ENCODE measurements around the gene CRTC3.

CRTC3 gene

DNA sequence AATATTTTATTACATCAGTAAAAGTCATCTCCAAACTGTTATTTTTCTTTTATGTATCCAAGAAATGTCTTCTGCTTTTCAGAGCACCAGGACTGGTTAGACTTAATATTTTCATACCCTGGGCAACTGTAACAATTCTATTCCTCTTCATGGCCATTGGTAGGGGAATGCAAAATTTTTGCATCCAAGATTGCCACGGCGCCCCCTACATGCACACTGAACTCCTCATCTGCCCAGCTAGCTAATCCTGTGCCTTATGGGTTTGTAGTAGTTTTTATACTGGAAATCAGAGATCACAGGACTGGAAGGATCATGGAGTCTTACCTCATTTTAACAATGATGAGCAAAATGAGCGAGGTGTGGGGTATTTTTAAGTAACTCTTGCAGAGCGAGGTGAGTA lies 74.2 kb downstream of the CRTC3 start:
- Mint-ChIP-seq H3K4me1 (ENCODE audit: low read depth) (peaks cover 46% of the 10 kb centered on the region), H3K4me3 (no peak overlapping the region), H3K36me3 (peaks cover 11% of the 10 kb centered on the region)

GRCh38 chr15:90606641-90607040 lies 76.9 kb downstream of the CRTC3 start:
- Mint-ChIP-seq H3K27ac (no peak overlapping the region), H3K36me3 (peaks cover 15% of the 10 kb centered on the region), H3K4me1 (ENCODE audit: low read depth) (peaks cover 30% of the 10 kb centered on the region), H3K9me3 (ENCODE audit: low read depth) (no peaks in the 10 kb centered on the region), H3K4me3 (no peak overlapping the region), H3K27me3 (no peaks in the 10 kb centered on the region)

More for the DNA sequence above, 74.2 kb downstream of the CRTC3 start:
- no peak overlapping the region for H3K27ac Mint-ChIP-seq
- no peaks in the 10 kb centered on the region for H3K27me3 Mint-ChIP-seq
- no peaks in the 10 kb centered on the region for H3K9me3 Mint-ChIP-seq (ENCODE audit: low read depth)

DNA sequence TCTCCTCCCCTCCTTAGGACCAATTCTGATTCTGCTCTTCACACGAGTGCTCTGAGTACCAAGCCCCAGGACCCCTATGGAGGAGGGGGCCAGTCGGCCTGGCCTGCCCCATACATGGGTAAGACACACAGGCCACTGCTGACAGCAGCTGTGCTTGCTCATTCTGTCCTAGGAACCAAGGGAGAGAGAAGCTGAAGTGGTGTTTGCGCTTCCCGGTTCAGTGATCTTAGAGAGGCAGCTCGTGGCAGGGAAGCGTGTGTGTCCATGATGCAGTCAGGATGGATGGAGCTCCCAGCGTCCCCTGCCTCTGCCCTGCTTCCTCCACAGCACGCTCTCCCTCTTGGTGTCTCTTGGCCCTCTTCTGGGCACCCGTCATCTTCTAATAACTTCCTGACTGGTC lies 77.6 kb downstream of the CRTC3 start:
- H3K9me3 Mint-ChIP-seq (ENCODE audit: low read depth): no peaks in the 10 kb centered on the region
- H3K27ac Mint-ChIP-seq: peak overlapping the region; percentile 28
- peaks cover 32% of the 10 kb centered on the region for H3K4me1 Mint-ChIP-seq (ENCODE audit: low read depth)
- H3K4me3 Mint-ChIP-seq: no peak overlapping the region
- no peaks in the 10 kb centered on the region for H3K27me3 Mint-ChIP-seq
- peaks cover 18% of the 10 kb centered on the region for H3K36me3 Mint-ChIP-seq

DNA sequence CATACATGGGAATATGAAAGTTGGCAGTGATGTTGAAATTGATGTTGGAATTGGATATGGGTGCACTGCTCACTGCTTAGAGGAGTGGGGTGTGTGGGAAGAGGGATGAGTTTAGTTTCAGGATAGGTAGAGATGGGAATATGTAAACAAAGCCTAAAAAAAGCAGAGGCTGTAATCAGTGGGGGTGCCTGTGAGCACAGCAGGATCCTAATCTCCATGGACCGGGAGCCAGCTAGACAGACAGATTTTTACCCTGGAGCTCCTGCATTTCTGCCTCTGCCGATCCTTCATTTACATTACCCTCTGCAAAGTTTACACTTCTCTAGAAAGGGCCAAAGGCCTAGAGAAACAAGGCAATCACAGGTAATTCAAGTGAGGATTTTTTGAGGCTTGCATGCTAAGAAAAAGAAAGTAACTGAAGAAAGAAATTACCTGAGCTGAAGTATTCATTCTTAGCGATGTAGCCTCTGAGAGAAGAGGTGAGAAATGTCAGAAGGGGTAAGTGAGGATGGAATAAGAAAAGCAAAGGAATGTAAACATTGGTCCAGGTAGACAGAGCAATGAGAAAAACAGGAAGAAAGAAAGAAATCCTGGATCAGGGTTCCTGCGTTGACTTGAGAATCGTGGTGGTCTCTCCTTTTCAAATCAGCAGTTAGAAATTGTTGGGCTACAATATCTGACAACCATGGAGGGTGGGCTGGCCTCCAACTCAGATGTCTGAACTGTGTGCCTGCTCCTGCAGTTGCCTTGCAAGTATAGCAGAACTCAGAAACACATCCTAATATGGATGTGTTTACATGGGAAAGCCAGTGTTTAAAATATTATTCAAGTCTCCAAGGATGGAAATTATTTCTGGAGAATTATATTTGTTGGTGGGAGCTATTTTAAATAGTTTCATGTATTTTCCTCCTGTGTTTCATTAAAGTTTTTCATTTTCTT lies 79.8 kb downstream of the CRTC3 start:
- no peak overlapping the region for H3K27ac Mint-ChIP-seq
- H3K4me3 Mint-ChIP-seq: no peak overlapping the region
- H3K36me3 Mint-ChIP-seq: peaks cover 17% of the 10 kb centered on the region
- H3K27me3 Mint-ChIP-seq: no peaks in the 10 kb centered on the region
- no peaks in the 10 kb centered on the region for H3K9me3 Mint-ChIP-seq (ENCODE audit: low read depth)
- peaks cover 33% of the 10 kb centered on the region for H3K4me1 Mint-ChIP-seq (ENCODE audit: low read depth)

GRCh38 chr15:90610190-90610589 lies 80.5 kb downstream of the CRTC3 start:
- peaks cover 17% of the 10 kb centered on the region for H3K36me3 Mint-ChIP-seq
- peaks cover 33% of the 10 kb centered on the region for H3K4me1 Mint-ChIP-seq (ENCODE audit: low read depth)
- no peaks in the 10 kb centered on the region for H3K9me3 Mint-ChIP-seq (ENCODE audit: low read depth)
- no peaks in the 10 kb centered on the region for H3K27me3 Mint-ChIP-seq
- no peak overlapping the region for H3K4me3 Mint-ChIP-seq
- H3K27ac Mint-ChIP-seq: no peak overlapping the region

DNA sequence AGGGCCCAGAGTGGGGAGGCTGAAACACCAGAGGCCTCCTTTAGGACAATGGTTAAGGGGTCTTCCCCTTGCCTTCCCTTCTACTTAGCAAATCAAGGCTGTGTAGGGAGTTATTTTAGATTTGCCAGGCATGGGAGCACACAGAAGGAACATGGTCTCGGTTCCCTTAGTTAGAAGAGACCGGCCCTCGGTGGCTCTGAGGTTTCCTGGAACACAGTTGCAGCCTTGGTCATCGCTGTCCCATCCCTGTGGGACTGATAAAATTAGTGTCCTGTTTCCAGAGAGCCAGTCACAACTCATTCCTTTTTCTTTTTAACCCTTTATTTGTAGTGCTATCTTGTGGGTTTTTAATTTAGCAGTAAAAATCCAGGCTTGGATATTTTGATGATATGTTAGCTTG lies 81.4 kb downstream of the CRTC3 start:
- H3K4me1 Mint-ChIP-seq (ENCODE audit: low read depth): peaks cover 29% of the 10 kb centered on the region
- no peak overlapping the region for H3K4me3 Mint-ChIP-seq
- H3K36me3 Mint-ChIP-seq: peaks cover 17% of the 10 kb centered on the region
- H3K9me3 Mint-ChIP-seq (ENCODE audit: low read depth): no peaks in the 10 kb centered on the region
- H3K27ac Mint-ChIP-seq: no peak overlapping the region
- H3K27me3 Mint-ChIP-seq: no peaks in the 10 kb centered on the region

GRCh38 chr15:90617171-90617570 lies 87.4 kb downstream of the CRTC3 start:
- peak overlapping the region; percentile 76 for H3K27ac Mint-ChIP-seq
- peaks cover 47% of the 10 kb centered on the region for H3K4me1 Mint-ChIP-seq (ENCODE audit: low read depth)
- no peak overlapping the region for H3K4me3 Mint-ChIP-seq
- H3K36me3 Mint-ChIP-seq: peaks cover 18% of the 10 kb centered on the region
- H3K27me3 Mint-ChIP-seq: no peaks in the 10 kb centered on the region
- H3K9me3 Mint-ChIP-seq (ENCODE audit: low read depth): no peaks in the 10 kb centered on the region

DNA sequence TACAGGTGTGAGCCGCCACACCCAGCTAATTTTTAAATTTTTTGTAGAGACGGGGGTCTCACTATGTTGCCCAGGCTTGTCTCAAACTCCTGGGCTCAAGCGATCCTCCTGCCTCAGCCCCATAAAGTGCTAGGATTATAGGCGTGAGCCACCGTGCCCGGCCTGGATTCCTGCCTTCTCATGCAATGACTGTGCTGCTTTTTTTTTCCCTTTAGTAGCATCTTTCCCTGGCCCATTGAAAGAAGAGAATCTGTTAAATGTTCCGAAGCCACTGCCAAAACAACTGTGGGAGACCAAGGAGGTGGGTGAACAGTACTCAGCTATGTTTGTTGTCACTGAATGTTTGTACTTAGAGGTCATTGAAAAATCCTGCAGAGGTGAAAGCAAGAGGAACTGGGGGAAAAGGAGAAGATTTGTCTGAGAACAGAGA lies 88.0 kb downstream of the CRTC3 start:
- H3K4me1 Mint-ChIP-seq (ENCODE audit: low read depth): peaks cover 47% of the 10 kb centered on the region
- H3K4me3 Mint-ChIP-seq: no peak overlapping the region
- H3K27ac Mint-ChIP-seq: peak overlapping the region; percentile 2
- peaks cover 18% of the 10 kb centered on the region for H3K36me3 Mint-ChIP-seq
- no peaks in the 10 kb centered on the region for H3K27me3 Mint-ChIP-seq
- H3K9me3 Mint-ChIP-seq (ENCODE audit: low read depth): no peaks in the 10 kb centered on the region

DNA sequence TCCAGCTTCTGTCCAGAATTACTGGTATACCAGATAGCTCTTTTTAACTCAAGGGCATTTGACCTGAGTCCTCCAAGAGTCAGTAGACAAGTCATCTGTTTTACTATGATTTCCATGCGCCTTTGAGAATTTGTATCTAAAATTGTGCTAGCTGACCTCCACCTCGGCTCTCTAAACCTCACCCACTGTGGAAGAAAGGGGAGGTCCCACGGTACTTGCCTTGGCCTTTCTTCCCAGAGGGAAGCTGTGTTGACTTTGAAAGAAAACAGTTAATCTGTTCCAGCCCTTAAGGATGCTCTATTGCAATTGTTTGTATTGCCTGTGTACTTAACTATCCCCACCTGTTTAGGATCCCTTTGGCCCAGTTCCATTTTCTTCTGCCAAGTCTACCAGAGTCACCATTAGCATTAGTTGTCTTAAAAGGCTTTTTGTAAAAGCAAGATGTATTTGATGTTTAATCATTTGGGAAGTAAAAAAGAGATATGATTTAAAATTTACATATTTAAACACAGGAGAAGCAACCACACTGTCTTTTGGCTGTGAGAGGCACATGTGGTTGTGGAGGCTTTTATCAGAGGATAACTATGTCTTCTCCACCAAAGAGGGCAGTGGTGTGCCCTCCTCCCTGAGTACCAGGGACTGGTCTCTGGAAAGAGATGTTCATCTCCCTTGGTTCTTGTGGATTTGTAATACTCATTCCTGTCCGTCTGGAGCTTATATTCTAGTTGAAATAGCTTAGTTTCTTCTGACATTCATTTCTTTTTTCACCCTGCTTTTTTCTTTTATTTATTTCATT lies 88.8 kb downstream of the CRTC3 start:
- H3K27me3 Mint-ChIP-seq: no peaks in the 10 kb centered on the region
- H3K27ac Mint-ChIP-seq: peak overlapping the region; percentile 41
- no peak overlapping the region for H3K4me3 Mint-ChIP-seq
- peaks cover 44% of the 10 kb centered on the region for H3K4me1 Mint-ChIP-seq (ENCODE audit: low read depth)
- H3K36me3 Mint-ChIP-seq: peaks cover 17% of the 10 kb centered on the region
- H3K9me3 Mint-ChIP-seq (ENCODE audit: low read depth): no peaks in the 10 kb centered on the region

- Mint-ChIP-seq H3K27ac (peak overlapping the region; percentile 51), H3K27me3 (no peaks in the 10 kb centered on the region), H3K4me1 (ENCODE audit: low read depth) (peaks cover 34% of the 10 kb centered on the region), H3K36me3 (peaks cover 17% of the 10 kb centered on the region), H3K4me3 (no peak overlapping the region), H3K9me3 (ENCODE audit: low read depth) (no peaks in the 10 kb centered on the region)
Observed at GRCh38 chr15:90619468-90619867, 89.7 kb downstream of the CRTC3 start.

GRCh38 chr15:90619939-90620338 lies 90.2 kb downstream of the CRTC3 start:
- Mint-ChIP-seq H3K36me3 (peaks cover 17% of the 10 kb centered on the region), H3K27me3 (no peaks in the 10 kb centered on the region), H3K27ac (peak overlapping the region; percentile 51), H3K4me3 (peak overlapping the region; percentile 15), H3K4me1 (ENCODE audit: low read depth) (peaks cover 32% of the 10 kb centered on the region), H3K9me3 (ENCODE audit: low read depth) (no peaks in the 10 kb centered on the region)

GRCh38 chr15:90620379-90621067 lies 90.8 kb downstream of the CRTC3 start:
- peaks cover 31% of the 10 kb centered on the region for H3K4me1 Mint-ChIP-seq (ENCODE audit: low read depth)
- no peaks in the 10 kb centered on the region for H3K27me3 Mint-ChIP-seq
- H3K9me3 Mint-ChIP-seq (ENCODE audit: low read depth): no peaks in the 10 kb centered on the region
- peaks cover 17% of the 10 kb centered on the region for H3K36me3 Mint-ChIP-seq
- no peak overlapping the region for H3K4me3 Mint-ChIP-seq
- peak overlapping the region; percentile 72 for H3K27ac Mint-ChIP-seq

- no peak overlapping the region for H3K4me3 Mint-ChIP-seq
- H3K27ac Mint-ChIP-seq: no peak overlapping the region
- H3K9me3 Mint-ChIP-seq (ENCODE audit: low read depth): no peaks in the 10 kb centered on the region
- H3K4me1 Mint-ChIP-seq (ENCODE audit: low read depth): peaks cover 16% of the 10 kb centered on the region
- peaks cover 2% of the 10 kb centered on the region for H3K36me3 Mint-ChIP-seq
- H3K27me3 Mint-ChIP-seq: no peaks in the 10 kb centered on the region
Observed at GRCh38 chr15:90623854-90624253, 94.1 kb downstream of the CRTC3 start.

- Mint-ChIP-seq H3K9me3 (ENCODE audit: low read depth) (no peaks in the 10 kb centered on the region), H3K4me1 (ENCODE audit: low read depth) (peaks cover 15% of the 10 kb centered on the region), H3K36me3 (peaks cover 6% of the 10 kb centered on the region), H3K27me3 (no peaks in the 10 kb centered on the region), H3K4me3 (no peak overlapping the region), H3K27ac (no peak overlapping the region)
Observed at GRCh38 chr15:90624278-90624981, 94.7 kb downstream of the CRTC3 start.

All from activated naive CD8-positive, alpha-beta T cell (primary cell).